ENCODE measurements around the gene NTN4.
"Not testable (repeated sequence)": the region's sequence is repeated elsewhere in the genome, so short reads cannot be mapped to it uniquely, and the experiment has no call there.

The NTN4 gene

DNA sequence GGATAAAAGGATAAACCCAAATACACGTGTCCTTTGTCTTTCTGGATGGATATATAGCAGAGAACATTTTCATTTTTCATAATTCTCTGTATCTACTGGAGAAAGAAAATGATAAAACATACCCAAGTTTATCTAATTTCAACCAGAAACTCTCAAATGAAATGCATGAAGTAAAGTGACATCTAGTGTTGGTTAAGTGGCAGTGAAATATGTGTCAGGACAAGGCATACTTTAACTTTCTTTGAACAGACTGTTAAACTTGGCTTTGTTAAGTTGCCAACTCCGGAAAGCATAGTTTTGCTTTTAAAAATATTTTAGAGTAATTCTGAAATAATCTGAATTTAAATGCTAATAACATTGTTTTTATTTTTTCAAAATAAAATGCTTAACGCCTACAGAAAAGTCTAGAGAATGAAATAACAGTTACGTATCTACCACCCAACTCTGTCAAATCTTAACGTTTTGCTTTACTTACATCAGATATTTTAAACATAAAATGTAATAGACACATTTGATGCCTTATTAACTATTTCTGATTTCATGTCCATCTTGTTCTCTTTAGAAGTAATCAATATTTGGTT lies 25.2 kb upstream of the NTN4 start:
- ATAC-seq (ENCODE audit: low read depth) (peak; percentile 59; the same call in 1 of the 3 replicates), DNase-seq (ENCODE audit: low spot score) (no peak)
- TF ChIP-seq, protein P1, sequence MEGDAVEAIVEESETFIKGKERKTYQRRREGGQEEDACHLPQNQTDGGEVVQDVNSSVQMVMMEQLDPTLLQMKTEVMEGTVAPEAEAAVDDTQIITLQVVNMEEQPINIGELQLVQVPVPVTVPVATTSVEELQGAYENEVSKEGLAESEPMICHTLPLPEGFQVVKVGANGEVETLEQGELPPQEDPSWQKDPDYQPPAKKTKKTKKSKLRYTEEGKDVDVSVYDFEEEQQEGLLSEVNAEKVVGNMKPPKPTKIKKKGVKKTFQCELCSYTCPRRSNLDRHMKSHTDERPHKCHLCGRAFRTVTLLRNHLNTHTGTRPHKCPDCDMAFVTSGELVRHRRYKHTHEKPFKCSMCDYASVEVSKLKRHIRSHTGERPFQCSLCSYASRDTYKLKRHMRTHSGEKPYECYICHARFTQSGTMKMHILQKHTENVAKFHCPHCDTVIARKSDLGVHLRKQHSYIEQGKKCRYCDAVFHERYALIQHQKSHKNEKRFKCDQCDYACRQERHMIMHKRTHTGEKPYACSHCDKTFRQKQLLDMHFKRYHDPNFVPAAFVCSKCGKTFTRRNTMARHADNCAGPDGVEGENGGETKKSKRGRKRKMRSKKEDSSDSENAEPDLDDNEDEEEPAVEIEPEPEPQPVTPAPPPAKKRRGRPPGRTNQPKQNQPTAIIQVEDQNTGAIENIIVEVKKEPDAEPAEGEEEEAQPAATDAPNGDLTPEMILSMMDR (IDR thresholded peaks at IDR 0.05; ENCODE audit: poor library complexity, severe bottlenecking) = peak; percentile 88

DNA sequence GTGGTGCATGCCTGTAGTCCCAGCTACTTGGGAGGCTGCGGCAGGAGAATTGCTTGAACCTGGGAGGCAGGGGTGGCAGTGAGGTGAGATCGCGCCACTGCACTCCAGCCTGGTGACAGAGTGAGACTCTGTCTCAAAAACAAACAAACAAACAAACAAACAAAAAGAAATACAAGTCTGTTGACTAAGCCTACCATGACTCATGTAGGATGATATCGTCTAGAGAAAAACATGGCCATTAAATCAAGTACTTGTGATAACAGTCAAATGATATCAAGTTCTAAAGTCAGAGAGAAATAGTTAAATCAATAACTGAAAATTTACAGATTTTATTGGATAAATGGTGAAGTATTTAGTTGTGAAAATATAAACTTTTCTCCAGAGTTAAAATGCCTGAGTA lies 21.6 kb upstream of the NTN4 start:
- H3K4me3 ChIP-seq (ENCODE audit: severe bottlenecking); DNase-seq (ENCODE audit: low spot score); H3K27ac ChIP-seq (ENCODE audit: poor library complexity, severe bottlenecking); H3K27me3 ChIP-seq (ENCODE audit: insufficient read depth, poor library complexity, severe bottlenecking); ATAC-seq (ENCODE audit: low read depth); H3K9me3 ChIP-seq (ENCODE audit: severe bottlenecking); H3K36me3 ChIP-seq (ENCODE audit: low read depth): not testable (repeated sequence)
- peaks cover 12% of the 10 kb centered on the region for H3K4me1 ChIP-seq (ENCODE audit: insufficient read depth, poor library complexity, severe bottlenecking)

More for the DNA sequence above, 25.2 kb upstream of the NTN4 start:
- no peak overlapping the region for H3K27ac ChIP-seq (ENCODE audit: poor library complexity, severe bottlenecking)
- H3K4me3 ChIP-seq (ENCODE audit: severe bottlenecking) = no peak overlapping the region
- H3K9me3 ChIP-seq (ENCODE audit: severe bottlenecking) = no peaks in the 10 kb centered on the region
- H3K4me1 ChIP-seq (ENCODE audit: insufficient read depth, poor library complexity, severe bottlenecking) = no peaks in the 10 kb centered on the region
- no peaks in the 10 kb centered on the region for H3K27me3 ChIP-seq (ENCODE audit: insufficient read depth, poor library complexity, severe bottlenecking)
- H3K36me3 ChIP-seq (ENCODE audit: low read depth) = no peaks in the 10 kb centered on the region

DNA sequence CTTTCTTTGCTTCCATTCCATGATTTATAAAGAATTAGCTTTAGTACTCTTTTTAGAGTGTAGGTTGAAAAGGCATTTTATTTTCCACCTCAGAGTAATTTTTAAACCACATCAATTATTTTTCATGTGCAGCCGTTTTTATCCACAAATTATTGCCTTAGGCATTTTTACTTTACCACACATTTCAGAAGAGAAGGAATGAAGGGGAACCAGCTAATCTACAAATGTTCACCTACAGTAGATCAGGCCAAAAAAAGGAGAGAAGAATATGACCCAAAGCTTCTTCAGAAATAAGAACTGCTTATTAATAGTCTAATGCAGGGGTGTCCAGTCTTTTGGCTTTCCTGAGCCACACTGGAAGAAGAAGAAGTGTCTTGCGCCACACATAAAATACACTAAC lies 19.8 kb upstream of the NTN4 start:
- no peaks in the 10 kb centered on the region for H3K27me3 ChIP-seq (ENCODE audit: insufficient read depth, poor library complexity, severe bottlenecking)
- DNase-seq (ENCODE audit: low spot score) (no peak), ATAC-seq (ENCODE audit: low read depth) (no peak)
- H3K4me1 ChIP-seq (ENCODE audit: insufficient read depth, poor library complexity, severe bottlenecking) = peaks cover 25% of the 10 kb centered on the region
- H3K27ac ChIP-seq (ENCODE audit: poor library complexity, severe bottlenecking) = no peak overlapping the region
- no peaks in the 10 kb centered on the region for H3K36me3 ChIP-seq (ENCODE audit: low read depth)
- no peaks in the 10 kb centered on the region for H3K9me3 ChIP-seq (ENCODE audit: severe bottlenecking)
- H3K4me3 ChIP-seq (ENCODE audit: severe bottlenecking) = no peak overlapping the region
- TF ChIP-seq, protein P1 (IDR thresholded peaks at IDR 0.05; ENCODE audit: poor library complexity, severe bottlenecking) = no peak

DNA sequence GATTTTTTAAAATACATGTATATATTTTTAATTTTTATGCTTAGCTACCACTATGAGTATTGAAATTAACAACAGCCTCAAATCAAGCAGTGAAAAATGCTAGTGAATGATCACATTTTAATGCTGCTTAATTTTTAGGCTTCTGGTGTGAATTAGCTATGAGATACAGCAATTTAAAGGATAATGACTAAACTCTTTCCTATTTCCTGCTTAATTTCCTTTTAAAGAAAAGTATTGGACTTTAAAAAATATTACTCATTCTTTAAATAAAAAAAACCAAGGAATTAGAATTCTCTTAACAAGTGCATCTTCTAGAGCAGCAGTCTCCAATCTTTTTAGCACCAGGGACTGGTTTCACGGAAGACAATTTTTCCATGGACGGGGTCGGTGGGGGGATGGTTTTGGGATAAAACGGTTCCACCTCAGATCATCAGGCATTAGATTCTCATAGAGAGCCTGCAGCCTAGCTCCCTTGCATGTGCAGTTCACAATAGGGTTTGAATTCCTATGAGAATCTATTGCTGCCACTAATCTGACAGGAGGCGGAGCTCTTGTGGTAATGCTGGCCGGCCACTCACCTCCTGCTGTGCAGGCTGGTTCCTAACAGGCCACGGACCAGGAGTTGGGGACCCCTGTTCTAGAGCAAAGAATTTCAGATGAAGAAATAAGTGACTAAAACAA lies 18.6 kb upstream of the NTN4 start:
- Histone ChIP-seq H3K4me1 (ENCODE audit: insufficient read depth, poor library complexity, severe bottlenecking) (peaks cover 38% of the 10 kb centered on the region), H3K36me3 (ENCODE audit: low read depth) (no peaks in the 10 kb centered on the region), H3K27me3 (ENCODE audit: insufficient read depth, poor library complexity, severe bottlenecking) (no peaks in the 10 kb centered on the region), H3K4me3 (ENCODE audit: severe bottlenecking) (no peak overlapping the region), H3K27ac (ENCODE audit: poor library complexity, severe bottlenecking) (no peak overlapping the region), H3K9me3 (ENCODE audit: severe bottlenecking) (no peaks in the 10 kb centered on the region)
- DNase-seq (ENCODE audit: low spot score) (no peak), ATAC-seq (ENCODE audit: low read depth) (no peak)
- TF ChIP-seq, protein P1 (IDR thresholded peaks at IDR 0.05; ENCODE audit: poor library complexity, severe bottlenecking) = no peak

DNA sequence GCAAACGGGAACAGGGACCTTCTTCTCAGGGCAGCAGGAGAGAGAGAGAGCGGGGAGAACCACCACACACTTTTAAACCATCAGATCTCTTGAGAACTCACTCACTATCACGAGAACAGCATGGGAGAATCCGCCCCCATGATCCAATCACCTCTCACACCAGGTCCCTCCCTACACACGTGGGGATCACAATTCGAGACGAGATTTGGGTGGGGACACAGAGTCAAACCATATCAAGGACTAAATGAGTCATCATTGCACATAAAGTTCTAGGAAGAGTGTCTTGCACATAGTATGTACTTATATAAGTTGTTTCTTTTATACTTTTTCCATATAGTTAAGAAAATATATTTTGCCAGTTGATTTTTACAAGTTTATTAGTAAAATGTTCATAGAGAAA lies 17.6 kb upstream of the NTN4 start:
- H3K4me1 ChIP-seq (ENCODE audit: insufficient read depth, poor library complexity, severe bottlenecking) = peaks cover 48% of the 10 kb centered on the region
- TF ChIP-seq, protein P1 (IDR thresholded peaks at IDR 0.05; ENCODE audit: poor library complexity, severe bottlenecking) = no peak
- no peak overlapping the region for H3K4me3 ChIP-seq (ENCODE audit: severe bottlenecking)
- no peaks in the 10 kb centered on the region for H3K27me3 ChIP-seq (ENCODE audit: insufficient read depth, poor library complexity, severe bottlenecking)
- ATAC-seq (ENCODE audit: low read depth) (no peak), DNase-seq (ENCODE audit: low spot score) (no peak)
- peak overlapping the region; percentile 87 for H3K27ac ChIP-seq (ENCODE audit: poor library complexity, severe bottlenecking)
- no peaks in the 10 kb centered on the region for H3K9me3 ChIP-seq (ENCODE audit: severe bottlenecking)
- no peaks in the 10 kb centered on the region for H3K36me3 ChIP-seq (ENCODE audit: low read depth)

Measured in RWPE2 (cell line).